Measurements from ENCODE around the gene CARNS1. TPM values are rescaled to one million over a fixed set of nuclear protein-coding genes. Genes with fewer than 3 reads are reported as not detected.

The CARNS1 gene
- total RNA-seq, 6 donors from 2014 or later: 0.49 to 4.2 (median 0.89) TPM

- Histone ChIP-seq H3K4me3 (no peak overlapping the region), H3K36me3 (peaks cover 0 to 66% (median 55%) of the 10 kb centered on the region in 4 donors), H3K27ac (peak overlapping the region in 3 of 4 donors; percentile 32 to 74 (median 52)), H3K27me3 (no peaks in the 10 kb centered on the region), H3K9me3 (no peaks in the 10 kb centered on the region), H3K4me1 (peaks cover 19 to 61% (median 25%) of the 10 kb centered on the region in 4 donors)
- TF ChIP-seq CTCF (IDR thresholded peaks at IDR 0.05): peak in 2 of 6 experiments; percentile 14 to 15
- TF ChIP-seq POLR2AphosphoS5 (IDR thresholded peaks at IDR 0.05): no peak
- DNase-seq (peak in 1 of 2 donors; percentile 82), ATAC-seq (ENCODE audit: low FRiP score in 2 of 2) (no peak)
- 64 to 77% methylated on average over 10 to 31 of the region's 31 CpGs for WGBS, 2 donors
Observed at GRCh38 chr11:67439321-67440228, 24.1 kb downstream of the CARNS1 start.

- ATAC-seq (ENCODE audit: low FRiP score in 2 of 2): no peak
- TF ChIP-seq EP300 (IDR thresholded peaks at IDR 0.05) (no peak), POLR2A (IDR thresholded peaks at IDR 0.05) (no peak), POLR2AphosphoS5 (IDR thresholded peaks at IDR 0.05) (no peak), CTCF (IDR thresholded peaks at IDR 0.05) (no peak)
- no peak for DNase-seq
- no peak overlapping the region for H3K4me3 ChIP-seq
- no peaks in the 10 kb centered on the region for H3K9me3 ChIP-seq
- H3K36me3 ChIP-seq: peaks cover 0 to 57% (median 46%) of the 10 kb centered on the region in 4 donors
- peak overlapping the region in 2 of 4 donors; percentile 52 to 74 for H3K27ac ChIP-seq
- H3K4me1 ChIP-seq: peaks cover 20 to 61% (median 29%) of the 10 kb centered on the region in 4 donors
- no peaks in the 10 kb centered on the region for H3K27me3 ChIP-seq
- WGBS, 2 donors: 77 to 81% methylated on average over 9 to 17 of the region's 17 CpGs
Observed at GRCh38 chr11:67440229-67441097, 25.0 kb downstream of the CARNS1 start.

GRCh38 chr11:67441098-67441563, 25.7 kb downstream of the CARNS1 start:
- TF ChIP-seq CTCF (IDR thresholded peaks at IDR 0.05) (no peak), POLR2A (IDR thresholded peaks at IDR 0.05) (no peak), EP300 (IDR thresholded peaks at IDR 0.05) (no peak), POLR2AphosphoS5 (IDR thresholded peaks at IDR 0.05) (no peak)
- no peaks in the 10 kb centered on the region for H3K9me3 ChIP-seq
- 89 to 91% methylated on average over 6 to 14 of the region's 21 CpGs for WGBS, 2 donors
- peaks cover 20 to 54% (median 29%) of the 10 kb centered on the region in 4 donors for H3K4me1 ChIP-seq
- peak overlapping the region in 1 of 4 donors; percentile 17 for H3K27ac ChIP-seq
- no peak overlapping the region for H3K4me3 ChIP-seq
- peaks cover 0 to 51% (median 39%) of the 10 kb centered on the region in 4 donors for H3K36me3 ChIP-seq
- H3K27me3 ChIP-seq: no peaks in the 10 kb centered on the region
- ATAC-seq (ENCODE audit: low FRiP score in 2 of 2) (no peak), DNase-seq (peak in 1 of 2 donors; percentile 83)

- no peak for TF ChIP-seq CTCF (IDR thresholded peaks at IDR 0.05)
- TF ChIP-seq EP300 (IDR thresholded peaks at IDR 0.05): no peak
- TF ChIP-seq POLR2AphosphoS5 (IDR thresholded peaks at IDR 0.05): no peak
- TF ChIP-seq POLR2A (IDR thresholded peaks at IDR 0.05): no peak
- H3K27me3 ChIP-seq: no peaks in the 10 kb centered on the region
- peak overlapping the region in 1 of 4 donors; percentile 95 for H3K4me3 ChIP-seq
- ATAC-seq (ENCODE audit: low FRiP score in 2 of 2) (no peak), DNase-seq (peak in 1 of 2 donors; percentile 75)
- peak overlapping the region; percentile 91 to 97 (median 95) for H3K27ac ChIP-seq
- peaks cover 20 to 49% (median 29%) of the 10 kb centered on the region in 4 donors for H3K4me1 ChIP-seq
- WGBS, 2 donors: 84 to 88% methylated on average over 12 to 28 of the region's 28 CpGs
- no peaks in the 10 kb centered on the region for H3K9me3 ChIP-seq
- H3K36me3 ChIP-seq: peaks cover 0 to 48% (median 38%) of the 10 kb centered on the region in 4 donors
Observed at GRCh38 chr11:67441731-67442351, 26.4 kb downstream of the CARNS1 start.

All from upper lobe of left lung (tissue), 6 donors.